Measurements from ENCODE around the gene UCK2. TPM values are rescaled to one million over a fixed set of nuclear protein-coding genes. Genes with fewer than 3 reads are reported as not detected.

Gene UCK2
- total RNA-seq, 1 experiment from 2014 or later, result 91.2 TPM

DNA sequence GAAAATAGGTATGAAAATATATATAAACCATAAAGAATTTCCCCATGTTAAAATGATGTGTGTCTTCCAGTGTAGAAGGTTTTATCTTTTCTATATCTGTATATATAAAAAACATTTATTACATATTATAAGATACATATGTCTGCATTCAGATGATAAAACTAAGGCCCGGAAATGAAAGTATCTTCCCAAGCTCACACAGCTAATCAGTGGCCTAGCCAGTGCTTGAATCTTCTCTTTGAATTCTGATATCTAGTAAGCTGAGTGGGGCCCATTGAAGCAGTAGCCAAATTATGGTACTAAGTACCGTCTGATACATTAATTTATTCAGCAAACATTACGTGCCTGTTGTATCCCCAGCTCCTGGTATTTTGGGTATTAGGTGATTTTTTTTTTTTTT lies 28.6 kb downstream of the UCK2 start:
- no peak for ATAC-seq
- H3K36me3 ChIP-seq (ENCODE audit: control insufficient read depth, insufficient read depth, low read length), result no peaks in the 10 kb centered on the region
- H3K9me3 ChIP-seq (ENCODE audit: control insufficient read depth, insufficient read depth, low read depth, low read length), result no peaks in the 10 kb centered on the region
- BruUV-seq (replicated peaks), result no TSS peak
- POLR2A ChIA-PET, result interaction anchor here (0.6 to 0.7 kb wide), 2 partner anchors 23 to 30 kb away, joined by 4 to 7 read pairs; no protein-coding TSS in a partner anchor
- no peak overlapping the region for H3K4me3 ChIP-seq (ENCODE audit: low read depth in 2 of 2, low read length in 2 of 2)
- in situ Hi-C loops (cut with HindIII; ENCODE audit: low pct_unique_long_range_greater_than_20kb, low sequenced_read_pairs) (no loop called here), intact Hi-C loops (cut with micrococcal nuclease; ENCODE audit: unreplicated experiment) (no loop called here)
- peaks cover 22% of the 10 kb centered on the region for H3K4me1 ChIP-seq (ENCODE audit: control insufficient read depth, insufficient read depth, low read length)
- CTCF ChIA-PET, result no interaction called here
- H3K27me3 ChIP-seq (ENCODE audit: control insufficient read depth, insufficient read depth, low read length), result no peaks in the 10 kb centered on the region
- TF ChIP-seq TCF7L2 (IDR thresholded peaks at IDR 0.05; ENCODE audit: low read depth, low read length) (no peak), SIN3A (IDR thresholded peaks at IDR 0.05; ENCODE audit: borderline replicate concordance, insufficient read depth, low read depth, low read length) (no peak), POLR2AphosphoS5 (IDR thresholded peaks at IDR 0.05; ENCODE audit: low read depth, low read length) (no peak)
- TF ChIP-seq, protein P1, sequence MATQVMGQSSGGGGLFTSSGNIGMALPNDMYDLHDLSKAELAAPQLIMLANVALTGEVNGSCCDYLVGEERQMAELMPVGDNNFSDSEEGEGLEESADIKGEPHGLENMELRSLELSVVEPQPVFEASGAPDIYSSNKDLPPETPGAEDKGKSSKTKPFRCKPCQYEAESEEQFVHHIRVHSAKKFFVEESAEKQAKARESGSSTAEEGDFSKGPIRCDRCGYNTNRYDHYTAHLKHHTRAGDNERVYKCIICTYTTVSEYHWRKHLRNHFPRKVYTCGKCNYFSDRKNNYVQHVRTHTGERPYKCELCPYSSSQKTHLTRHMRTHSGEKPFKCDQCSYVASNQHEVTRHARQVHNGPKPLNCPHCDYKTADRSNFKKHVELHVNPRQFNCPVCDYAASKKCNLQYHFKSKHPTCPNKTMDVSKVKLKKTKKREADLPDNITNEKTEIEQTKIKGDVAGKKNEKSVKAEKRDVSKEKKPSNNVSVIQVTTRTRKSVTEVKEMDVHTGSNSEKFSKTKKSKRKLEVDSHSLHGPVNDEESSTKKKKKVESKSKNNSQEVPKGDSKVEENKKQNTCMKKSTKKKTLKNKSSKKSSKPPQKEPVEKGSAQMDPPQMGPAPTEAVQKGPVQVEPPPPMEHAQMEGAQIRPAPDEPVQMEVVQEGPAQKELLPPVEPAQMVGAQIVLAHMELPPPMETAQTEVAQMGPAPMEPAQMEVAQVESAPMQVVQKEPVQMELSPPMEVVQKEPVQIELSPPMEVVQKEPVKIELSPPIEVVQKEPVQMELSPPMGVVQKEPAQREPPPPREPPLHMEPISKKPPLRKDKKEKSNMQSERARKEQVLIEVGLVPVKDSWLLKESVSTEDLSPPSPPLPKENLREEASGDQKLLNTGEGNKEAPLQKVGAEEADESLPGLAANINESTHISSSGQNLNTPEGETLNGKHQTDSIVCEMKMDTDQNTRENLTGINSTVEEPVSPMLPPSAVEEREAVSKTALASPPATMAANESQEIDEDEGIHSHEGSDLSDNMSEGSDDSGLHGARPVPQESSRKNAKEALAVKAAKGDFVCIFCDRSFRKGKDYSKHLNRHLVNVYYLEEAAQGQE (IDR thresholded peaks at IDR 0.05; ENCODE audit: insufficient read depth in 1 of 2, low read depth in 2 of 2, low read length in 1 of 2), result no peak
- H3K27ac ChIP-seq (ENCODE audit: low read length), result no peak overlapping the region
- no peak for DNase-seq (ENCODE audit: low read depth, low spot score)

DNA sequence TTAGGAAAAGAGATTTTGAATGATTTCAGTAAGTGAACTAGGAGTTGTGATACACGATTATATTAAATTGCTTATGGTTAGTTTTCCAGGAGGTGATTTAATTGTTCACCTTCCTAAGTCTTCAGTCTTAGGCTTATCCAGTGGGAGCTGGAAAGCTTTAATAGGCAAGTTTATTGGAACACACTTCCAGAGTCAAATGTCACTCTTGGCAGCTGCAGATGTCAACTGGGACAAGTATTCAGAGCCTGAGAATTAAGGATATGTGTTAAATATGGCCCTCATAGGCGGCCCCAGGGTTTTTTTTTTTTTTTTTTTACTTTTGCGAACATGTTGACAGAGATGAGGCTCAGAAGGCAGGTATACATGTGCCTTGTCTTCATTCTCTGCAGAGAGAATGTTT lies 29.2 kb downstream of the UCK2 start:
- in situ Hi-C loops (cut with HindIII; ENCODE audit: low pct_unique_long_range_greater_than_20kb, low sequenced_read_pairs), result no loop called here
- no peaks in the 10 kb centered on the region for H3K27me3 ChIP-seq (ENCODE audit: control insufficient read depth, insufficient read depth, low read length)

More for the DNA sequence above, 29.2 kb downstream of the UCK2 start:
- BruUV-seq (replicated peaks), result no TSS peak
- DNase-seq (ENCODE audit: low read depth, low spot score) (no peak), ATAC-seq (no peak)
- CTCF ChIA-PET, result no interaction called here
- TF ChIP-seq TCF7L2 (IDR thresholded peaks at IDR 0.05; ENCODE audit: low read depth, low read length) (no peak), SIN3A (IDR thresholded peaks at IDR 0.05; ENCODE audit: borderline replicate concordance, insufficient read depth, low read depth, low read length) (no peak), POLR2AphosphoS5 (IDR thresholded peaks at IDR 0.05; ENCODE audit: low read depth, low read length) (no peak)
- TF ChIP-seq, protein P2, sequence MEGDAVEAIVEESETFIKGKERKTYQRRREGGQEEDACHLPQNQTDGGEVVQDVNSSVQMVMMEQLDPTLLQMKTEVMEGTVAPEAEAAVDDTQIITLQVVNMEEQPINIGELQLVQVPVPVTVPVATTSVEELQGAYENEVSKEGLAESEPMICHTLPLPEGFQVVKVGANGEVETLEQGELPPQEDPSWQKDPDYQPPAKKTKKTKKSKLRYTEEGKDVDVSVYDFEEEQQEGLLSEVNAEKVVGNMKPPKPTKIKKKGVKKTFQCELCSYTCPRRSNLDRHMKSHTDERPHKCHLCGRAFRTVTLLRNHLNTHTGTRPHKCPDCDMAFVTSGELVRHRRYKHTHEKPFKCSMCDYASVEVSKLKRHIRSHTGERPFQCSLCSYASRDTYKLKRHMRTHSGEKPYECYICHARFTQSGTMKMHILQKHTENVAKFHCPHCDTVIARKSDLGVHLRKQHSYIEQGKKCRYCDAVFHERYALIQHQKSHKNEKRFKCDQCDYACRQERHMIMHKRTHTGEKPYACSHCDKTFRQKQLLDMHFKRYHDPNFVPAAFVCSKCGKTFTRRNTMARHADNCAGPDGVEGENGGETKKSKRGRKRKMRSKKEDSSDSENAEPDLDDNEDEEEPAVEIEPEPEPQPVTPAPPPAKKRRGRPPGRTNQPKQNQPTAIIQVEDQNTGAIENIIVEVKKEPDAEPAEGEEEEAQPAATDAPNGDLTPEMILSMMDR (IDR thresholded peaks at IDR 0.05), result no peak
- TF ChIP-seq, protein P1 (IDR thresholded peaks at IDR 0.05; ENCODE audit: insufficient read depth in 1 of 2, low read depth in 2 of 2, low read length in 1 of 2), result no peak
- intact Hi-C loops (cut with micrococcal nuclease; ENCODE audit: unreplicated experiment), result no loop called here
- POLR2A ChIA-PET, result interaction anchor here (0.6 to 0.7 kb wide), 2 partner anchors 23 to 30 kb away, joined by 4 to 7 read pairs; no protein-coding TSS in a partner anchor
- no peak overlapping the region for H3K4me3 ChIP-seq (ENCODE audit: low read depth in 2 of 2, low read length in 2 of 2)
- no peaks in the 10 kb centered on the region for H3K36me3 ChIP-seq (ENCODE audit: control insufficient read depth, insufficient read depth, low read length)
- H3K4me1 ChIP-seq (ENCODE audit: control insufficient read depth, insufficient read depth, low read length), result peaks cover 22% of the 10 kb centered on the region
- H3K27ac ChIP-seq (ENCODE audit: low read length), result no peak overlapping the region
- H3K9me3 ChIP-seq (ENCODE audit: control insufficient read depth, insufficient read depth, low read depth, low read length), result no peaks in the 10 kb centered on the region
